GM19372 (cell line): Measurements from ENCODE around the gene NPB.

Source experiments
- ATAC-seq: cut with Tn5 transposase; IDR thresholded peaks from one replicate; pipeline ENCODE4 v1.9.1; 2021; ENCODE audit warnings: mild to moderate bottlenecking, low read depth, moderate library complexity; ENCODE audit not compliant: unreplicated experiment

Gene NPB

DNA sequence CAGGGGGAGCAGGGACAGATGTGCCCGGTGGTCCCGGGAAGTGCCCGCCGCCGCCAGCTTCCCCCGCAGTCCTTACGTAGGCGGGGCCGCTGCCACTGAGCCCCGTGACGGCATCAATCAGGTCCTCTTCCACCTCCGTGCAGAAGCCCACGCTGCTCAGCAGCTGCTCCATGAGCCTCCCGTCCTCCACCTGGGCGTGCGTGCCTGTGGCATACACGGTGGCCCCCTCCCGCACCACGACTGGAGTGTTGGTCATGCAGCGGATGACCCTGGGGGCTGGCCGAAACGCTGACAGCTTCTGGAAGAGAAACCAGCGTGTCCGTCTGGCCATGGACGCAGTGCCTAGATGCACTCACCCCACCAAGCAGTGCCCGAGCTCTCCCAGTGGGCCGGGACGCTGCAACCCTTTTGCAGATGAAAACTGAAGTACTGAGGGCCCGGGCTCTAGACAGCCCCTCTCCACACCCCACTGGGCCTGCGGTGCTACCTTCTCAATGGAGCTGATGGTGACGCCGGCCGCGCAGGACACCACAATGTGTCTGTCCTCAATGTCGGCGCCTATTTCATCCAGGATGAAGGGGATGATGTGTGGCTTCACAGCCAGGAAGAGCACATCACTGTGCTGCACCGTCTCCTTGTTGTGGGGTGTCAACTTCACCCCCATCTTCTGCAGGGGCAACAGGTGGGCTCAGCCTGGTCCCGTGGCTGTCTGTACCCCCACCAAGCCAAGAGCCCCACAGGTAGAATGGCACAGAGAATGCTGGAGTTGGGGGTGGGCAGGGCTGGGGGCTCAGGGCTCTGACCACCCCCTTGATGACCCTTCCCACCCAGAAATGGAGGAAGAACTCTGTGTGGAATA lies 33.0 kb downstream of the NPB start:
- no peak for ATAC-seq

DNA sequence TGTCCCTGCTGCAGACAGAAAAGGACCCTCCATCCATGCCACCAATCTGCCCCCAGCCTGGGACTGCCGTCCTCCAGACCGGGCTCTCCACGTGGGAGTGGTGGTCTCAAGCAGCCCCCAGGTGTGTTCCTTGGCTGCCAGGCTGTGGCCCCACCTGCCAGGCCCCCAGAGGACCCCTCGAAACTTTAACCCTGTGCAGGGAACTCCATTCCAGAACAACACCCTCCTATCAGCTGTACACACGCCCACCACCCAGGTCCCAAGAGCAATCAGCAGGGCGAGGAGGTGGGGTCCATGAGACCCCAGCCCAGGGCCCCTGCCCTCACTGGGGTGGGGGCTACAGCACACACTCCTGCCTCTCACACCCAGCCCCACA lies 33.7 kb downstream of the NPB start:
- ATAC-seq = no peak

DNA sequence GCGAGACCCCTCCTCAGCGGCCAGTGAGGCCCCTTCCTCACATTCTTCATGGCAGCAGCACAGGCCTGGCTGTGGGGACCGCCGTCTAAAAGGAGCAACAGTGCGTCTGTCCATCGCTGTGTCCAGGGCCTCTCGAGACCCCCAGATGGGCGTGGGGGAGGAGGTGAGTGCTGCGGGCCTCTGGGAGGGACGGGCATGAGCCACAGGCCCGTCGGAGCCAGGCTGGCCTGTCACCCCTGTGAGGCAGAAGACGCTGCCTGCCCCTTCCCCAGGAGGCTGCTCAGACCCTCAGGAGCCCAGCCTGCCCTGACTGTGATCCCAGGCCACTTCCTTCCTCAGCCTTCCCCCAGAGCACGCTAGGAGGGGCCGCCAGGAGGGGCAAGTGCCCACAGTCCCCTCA lies 37.2 kb downstream of the NPB start:
- ATAC-seq = no peak

DNA sequence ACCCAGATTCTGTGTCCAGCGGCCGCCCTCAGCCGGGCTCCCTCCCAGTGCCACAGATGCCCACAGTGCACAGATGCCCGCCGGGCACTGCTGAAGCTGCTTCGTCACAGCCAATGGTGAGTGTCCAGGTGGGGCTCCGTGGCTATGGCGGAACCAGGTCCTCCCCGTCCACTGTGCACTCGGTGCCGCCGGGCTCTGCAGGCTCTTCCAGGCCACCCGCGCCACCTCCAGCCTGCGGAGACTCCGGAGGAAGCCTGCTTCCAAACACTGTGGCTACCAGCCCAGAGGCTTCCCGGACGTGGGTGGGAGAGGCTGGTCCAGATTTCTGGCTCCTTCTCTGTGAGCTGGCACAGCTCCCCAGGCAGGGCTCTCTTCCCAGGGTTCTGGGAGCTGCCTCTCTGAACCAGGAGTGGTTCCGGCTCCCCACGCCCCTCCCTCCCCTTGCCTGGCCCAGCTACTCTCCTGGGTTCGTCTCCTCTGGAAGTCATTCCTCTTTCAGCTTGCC lies 37.9 kb downstream of the NPB start:
- no peak for ATAC-seq

DNA sequence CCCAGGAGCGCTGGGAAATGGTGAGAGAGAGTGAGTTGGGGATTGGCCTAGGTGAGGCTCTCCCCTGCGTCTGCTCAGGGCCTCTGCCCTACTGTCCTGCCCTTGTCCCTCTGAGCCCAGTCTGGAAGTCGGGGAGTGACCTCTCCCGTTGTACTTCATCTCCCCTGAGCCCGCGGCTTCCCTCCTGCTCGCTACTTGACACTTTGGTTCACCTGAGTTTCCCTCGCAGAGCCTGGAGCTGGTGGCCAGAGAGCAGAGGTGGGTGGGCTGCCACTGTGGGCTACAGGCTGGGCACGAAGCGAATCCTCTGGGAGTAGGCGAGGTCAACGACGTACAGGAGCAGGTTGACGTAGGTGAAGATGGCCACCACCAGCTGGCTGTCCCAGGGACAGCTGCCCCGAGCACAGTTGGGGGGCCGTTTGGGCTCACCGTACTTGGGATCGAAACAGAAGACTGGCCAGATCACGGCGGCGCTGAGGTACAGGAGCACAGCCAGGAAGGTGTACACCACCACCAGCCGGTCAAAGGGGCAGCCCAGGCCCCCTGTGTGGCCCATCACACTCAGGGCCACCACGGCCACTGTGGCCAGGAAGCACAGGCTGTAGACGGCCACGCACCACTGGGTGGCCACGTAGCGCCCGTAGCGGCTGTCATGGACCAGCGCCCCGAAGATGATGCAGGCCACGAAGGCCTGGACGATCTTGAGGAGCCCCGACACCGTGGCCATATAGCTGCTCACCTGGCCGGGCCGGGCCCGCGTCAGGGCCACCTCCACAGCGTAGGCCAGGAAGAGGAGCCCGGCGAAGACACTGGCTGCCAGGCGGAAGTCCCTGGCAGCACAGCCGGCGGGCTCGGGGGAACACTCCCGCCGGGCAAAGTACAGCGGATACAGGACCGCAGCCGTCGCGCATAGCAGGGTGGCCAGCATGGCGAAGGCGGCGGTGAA lies 38.8 kb downstream of the NPB start:
- ATAC-seq = no peak

DNA sequence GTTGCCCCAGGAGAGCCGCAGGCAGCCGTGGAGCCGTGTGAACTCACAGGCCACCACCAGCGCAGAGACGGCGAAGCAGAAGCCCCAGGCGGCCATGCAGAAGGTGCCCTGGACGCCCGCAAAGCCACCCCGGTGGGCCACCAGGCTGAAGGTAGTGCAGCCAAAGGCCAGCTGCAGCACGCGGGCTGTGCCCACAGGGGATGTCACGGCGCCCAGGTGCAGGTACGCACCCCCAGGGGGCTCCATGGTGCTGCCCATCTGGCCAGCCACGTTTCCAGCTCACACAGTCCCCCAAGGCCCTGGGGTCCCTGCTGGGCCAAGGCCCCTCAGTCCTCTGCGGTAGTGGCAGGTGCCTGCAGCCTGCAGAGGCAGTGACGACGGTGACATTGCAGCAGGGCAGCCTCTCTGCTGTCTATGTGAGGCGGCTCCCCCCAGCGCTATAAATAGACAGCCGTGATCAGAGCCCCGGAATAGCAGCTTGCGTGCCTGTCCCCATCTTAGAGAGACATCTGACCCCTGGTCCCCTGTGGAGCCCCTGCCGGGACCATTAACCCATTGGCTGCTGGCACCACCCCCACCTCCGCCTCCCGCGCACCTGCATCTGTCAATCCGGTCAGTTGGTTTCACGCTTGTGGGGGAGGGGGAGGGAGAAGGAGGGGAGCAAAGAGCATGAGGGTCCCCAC lies 39.6 kb downstream of the NPB start:
- no peak for ATAC-seq

DNA sequence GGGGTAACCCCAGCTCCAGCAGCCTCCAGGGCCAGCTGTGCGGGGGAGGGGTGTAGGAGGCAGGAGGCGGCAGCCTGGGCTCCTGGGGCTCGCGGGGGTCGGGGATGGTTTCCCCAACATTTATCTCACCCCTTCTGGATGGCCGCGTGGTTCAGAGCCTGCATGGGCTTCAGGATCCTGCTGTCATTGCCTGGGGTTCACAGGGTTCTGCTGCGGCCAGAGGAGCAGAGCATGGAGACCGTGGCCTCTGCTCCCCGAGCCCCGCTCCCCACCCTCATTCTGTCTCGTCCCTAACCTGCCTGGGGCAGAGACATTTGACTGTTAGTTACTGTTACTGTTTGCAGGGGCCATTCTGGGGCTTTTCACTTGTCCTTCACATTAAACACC lies 40.1 kb downstream of the NPB start:
- no peak for ATAC-seq

DNA sequence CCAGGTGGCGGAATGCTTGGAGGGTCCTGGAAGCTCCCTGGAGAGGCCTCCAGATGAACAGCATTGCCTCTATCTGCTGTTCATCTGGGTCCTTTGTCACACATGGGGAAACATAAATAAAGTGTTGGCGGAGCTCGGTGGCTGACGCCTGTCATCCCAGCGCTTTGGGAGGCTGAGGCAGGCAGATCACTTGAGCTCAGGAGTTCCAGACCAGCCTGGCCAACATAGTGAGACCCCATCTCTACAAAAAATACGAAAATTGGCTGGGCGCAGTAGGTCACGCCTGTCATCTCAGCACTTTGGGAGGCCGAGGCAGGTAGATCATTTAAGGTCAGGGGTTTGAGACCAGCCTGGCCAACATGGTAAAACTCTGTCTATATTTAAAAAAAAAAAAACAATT lies 42.8 kb downstream of the NPB start:
- ATAC-seq = no peak

DNA sequence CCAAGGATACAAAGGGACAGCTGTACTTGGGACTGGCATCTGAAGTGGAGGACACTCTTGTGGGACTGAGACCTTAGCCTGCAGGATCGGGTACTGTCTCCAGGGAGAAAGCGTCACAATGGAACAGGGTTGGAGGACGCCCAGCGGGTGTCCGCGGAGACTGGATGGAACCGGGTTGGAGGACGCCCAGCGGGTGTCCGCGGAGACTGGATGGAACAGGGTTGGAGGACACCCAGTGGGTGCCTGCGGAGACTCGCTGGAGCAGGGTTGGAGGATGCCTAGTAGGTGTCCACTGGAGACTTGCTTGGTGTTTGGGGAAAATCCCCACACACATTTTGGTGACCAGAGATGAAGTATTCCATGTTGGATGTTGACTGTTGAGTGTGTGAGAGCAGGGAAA lies 45.2 kb downstream of the NPB start, which contains the start of gene MYADML2:
Gene MYADML2, minus strand, starts transcription at position 45 of the 400 bp plus-strand sequence. CDS start 5,492 bp downstream, outside the sequence.
- no peak for ATAC-seq

DNA sequence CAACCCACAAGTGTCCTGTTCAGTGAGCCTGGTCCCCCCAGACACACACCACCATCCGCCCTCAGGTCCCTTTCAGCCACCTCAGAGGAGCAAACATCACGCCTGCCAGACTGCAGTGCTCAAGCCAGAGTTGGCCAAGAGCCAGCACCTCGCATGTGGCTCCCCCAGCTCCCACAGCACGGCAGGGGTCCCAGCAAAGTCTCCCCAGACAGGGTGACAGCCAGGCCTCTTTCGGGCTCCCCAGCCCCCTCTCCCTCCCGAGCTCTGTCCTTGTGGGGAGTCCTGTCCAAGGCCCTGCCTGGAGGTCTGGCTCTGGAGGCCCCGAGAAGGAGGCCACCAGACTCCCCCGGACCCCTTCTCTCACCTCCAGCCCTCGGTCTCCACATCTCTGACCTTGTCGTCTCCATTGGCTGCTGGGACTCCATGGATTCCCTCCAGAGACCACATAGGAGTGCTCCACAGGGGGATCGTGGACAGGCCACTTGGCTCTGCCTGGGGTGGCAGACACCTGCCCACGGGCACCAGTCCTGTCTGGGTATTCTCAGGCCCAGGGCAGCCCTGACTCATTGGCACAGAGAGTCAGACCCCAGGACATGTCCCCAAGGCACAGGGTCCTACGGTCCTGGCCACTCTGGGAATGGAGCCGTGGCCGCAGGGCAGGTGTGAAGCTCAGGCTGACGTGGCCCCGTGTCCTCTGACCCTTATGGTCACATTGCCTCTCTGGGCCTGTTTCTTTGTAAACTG lies 46.8 kb downstream of the NPB start:
- no peak for ATAC-seq

DNA sequence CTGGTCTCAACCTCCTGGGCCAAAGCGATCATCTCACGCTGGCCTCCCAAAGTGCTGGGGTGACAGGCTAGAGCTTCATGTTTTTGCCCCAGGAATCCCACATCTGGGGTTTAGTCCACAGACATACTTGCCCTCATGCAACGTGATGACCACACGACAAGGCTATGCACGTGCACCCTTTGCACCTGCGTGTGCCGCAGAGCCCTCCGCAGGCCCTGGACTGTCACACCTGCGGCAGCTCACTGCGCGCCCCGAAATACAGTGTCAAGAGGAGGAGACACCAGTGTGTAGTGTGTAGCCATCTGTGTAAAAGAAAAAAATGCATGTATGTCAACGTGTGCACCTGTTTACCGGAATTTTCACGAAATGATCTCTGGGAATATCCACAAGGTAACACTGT lies 48.5 kb downstream of the NPB start:
- ATAC-seq = no peak

DNA sequence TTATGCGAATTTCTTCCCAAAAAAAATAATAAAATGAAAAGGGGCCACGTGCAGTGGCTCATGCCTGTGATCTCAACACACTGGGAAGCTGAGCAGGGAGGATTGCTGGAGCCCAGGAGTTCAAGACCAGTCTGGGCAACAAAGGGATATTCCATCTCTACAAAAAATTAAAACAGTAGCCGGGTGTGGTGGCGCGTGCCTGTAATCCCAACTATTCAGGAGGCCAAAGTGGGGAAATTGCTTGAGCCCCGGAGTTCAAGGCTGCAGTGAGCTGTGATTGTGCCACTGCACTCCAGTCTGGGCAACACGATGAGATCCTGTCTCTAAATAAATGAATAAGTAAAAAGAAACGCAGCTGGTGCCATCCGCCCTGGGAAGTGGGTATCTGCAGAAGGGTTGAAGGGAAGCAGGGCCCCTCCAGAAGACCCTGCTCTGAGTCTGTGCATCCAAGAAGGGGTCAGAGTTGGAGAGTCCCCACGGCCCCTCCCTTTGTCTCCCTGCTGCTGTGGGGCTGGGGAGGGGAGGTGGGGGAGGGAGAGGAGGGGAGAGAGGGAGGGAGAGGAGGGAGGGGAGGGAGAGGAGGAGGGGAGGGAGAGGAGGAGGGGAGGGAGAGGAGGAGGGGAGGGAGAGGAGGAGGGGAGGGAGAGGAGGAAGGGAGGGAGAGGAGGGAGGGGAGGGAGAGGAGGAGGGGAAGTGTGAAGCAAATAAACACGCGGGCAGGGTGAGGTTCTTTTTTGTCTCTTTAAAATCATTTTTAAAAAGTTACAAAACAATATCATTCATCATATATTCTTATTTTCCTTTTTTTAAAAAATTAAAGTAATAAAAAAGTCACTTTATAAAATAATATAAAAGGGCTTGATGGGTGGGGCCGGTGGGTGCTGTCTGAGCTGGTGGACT lies 50.0 kb downstream of the NPB start:
- no peak for ATAC-seq
